A549 (cell line): ENCODE results near the gene MTPN. TPM values are rescaled to one million over a fixed set of nuclear protein-coding genes. Genes with fewer than 3 reads are reported as not detected.

Experiments
- ATAC-seq, 2 experiments: fragments of 200-7000 bp in 1 of 2; fragments of >200 bp in 1 of 2; cut with Nextera tagmentation in 1 of 2; cut with Tn5 transposase in 1 of 2; 3 replicates each; pipeline versions ENCODE4 v1.8.0 to v1.9.1; 2018 to 2020; ENCODE audit warnings: mild to moderate bottlenecking in 1 of 2, moderate library complexity in 1 of 2
- CTCF ChIA-PET: fragments of 300-600 bp; sonication (Branson Sonifier 250); formaldehyde crosslinking; extraction: SDS; loops from one replicate; lab custom pipeline; 2021; ENCODE audit warnings: antibody characterized with exemption, inconsistent platforms; lab: Yijun Ruan, JAX
- POLR2A ChIA-PET: fragments of 350-600 bp; formaldehyde crosslinking; extraction: SDS; loops from one replicate; lab custom pipeline; 2021; ENCODE audit warnings: antibody characterized with exemption, inconsistent platforms; lab: Yijun Ruan, JAX
- DNase-seq, 2 experiments: peaks; one replicate each; pipeline versions ENCODE4 v3.0.0 to v3.0.0-alpha.2; 2011 to 2016; ENCODE audit warnings: low read depth in 1 of 2, low spot score in 1 of 2
- FAIRE-seq: peaks from 2 replicates; lab custom pipeline; 2011; peaks lifted over from hg19 to GRCh38; lab: Jason Lieb, UNC
- H3K27ac ChIP-seq, 2 experiments: fragments of >200 bp; sonication (Bioruptor Twin); formaldehyde crosslinking; 3 replicates each; pipeline ENCODE4 v1.5.1; 2016 to 2017
- H3K4me1 ChIP-seq: fragments of >200 bp; sonication (Bioruptor Twin); formaldehyde crosslinking; 3 replicates; pipeline ENCODE4 v1.6.1; 2016
- H3K4me2 ChIP-seq: fragments of >200 bp; sonication (Bioruptor Twin); formaldehyde crosslinking; 3 replicates; pipeline ENCODE4 v1.6.1; 2016
- H3K4me3 ChIP-seq: fragments of >200 bp; sonication (Bioruptor Twin); formaldehyde crosslinking; 3 replicates; pipeline ENCODE4 v1.5.1; 2016
- H3K9me3 ChIP-seq: fragments of >200 bp; sonication (Bioruptor Twin); formaldehyde crosslinking; 3 replicates; pipeline ENCODE4 v1.6.1; 2016
- BHLHE40 ChIP-seq: IDR thresholded peaks from 2 replicates; pipeline ENCODE4 v1.6.1; 2012; ENCODE audit warnings: low read depth, low read length, inconsistent platforms
- CEBPB ChIP-seq, 2 experiments: fragments of >200 bp in 1 of 2; sonication (Bioruptor Twin) in 1 of 2; formaldehyde crosslinking in 1 of 2; IDR thresholded peaks; 2 replicates each; pipeline ENCODE4 v1.6.1; 2012 to 2016
- EP300 ChIP-seq, 2 experiments: fragments of >200 bp; sonication (Bioruptor Twin); formaldehyde crosslinking; IDR thresholded peaks; 2 replicates in 1 of 2; 3 replicates in 1 of 2; pipeline ENCODE4 v1.6.1; 2016 to 2017
- FOSB ChIP-seq: fragments of 250-450 bp; sonication (Bioruptor Pico); IDR thresholded peaks from 2 replicates; pipeline ENCODE4 v1.5.0; 2020; ENCODE audit warnings: mild to moderate bottlenecking, moderate library complexity
- FOXS1 ChIP-seq: fragments of 250-450 bp; sonication (Bioruptor Pico); IDR thresholded peaks from 2 replicates; pipeline ENCODE4 v1.5.0; 2020; ENCODE audit warnings: mild to moderate bottlenecking, moderate library complexity
- HEYL ChIP-seq: fragments of 250-450 bp; sonication (Bioruptor Pico); IDR thresholded peaks from 2 replicates; pipeline ENCODE4 v1.8.0; 2021; ENCODE audit warnings: mild to moderate bottlenecking, moderate library complexity
- HOXA7 ChIP-seq: fragments of 250-450 bp; sonication (Bioruptor Pico); IDR thresholded peaks from 2 replicates; pipeline ENCODE4 v1.5.0; 2020; ENCODE audit warnings: mild to moderate bottlenecking, moderate library complexity
- HOXB5 ChIP-seq: fragments of 250-450 bp; sonication (Bioruptor Pico); IDR thresholded peaks from 2 replicates; pipeline ENCODE4 v1.5.0; 2020; ENCODE audit warnings: mild to moderate bottlenecking, moderate library complexity
- KDM1A ChIP-seq: fragments of 200-600 bp; sonication (generic); IDR thresholded peaks from 2 replicates; pipeline ENCODE4 v1.6.1; 2016; ENCODE audit warnings: low read depth, mild to moderate bottlenecking
- MAZ ChIP-seq: fragments of 150-350 bp; IDR thresholded peaks from 2 replicates; pipeline ENCODE4 v1.6.1; 2014; ENCODE audit warnings: antibody characterized with exemption, low read depth, low read length, borderline replicate concordance
- MYC ChIP-seq: IDR thresholded peaks from 2 replicates; pipeline ENCODE4 v1.6.1; 2012; ENCODE audit warnings: mild to moderate bottlenecking, inconsistent platforms, low read length, improper control_type of control experiment, borderline replicate concordance
- POLR2A ChIP-seq: IDR thresholded peaks from 2 replicates; pipeline ENCODE4 v1.6.1; 2012; ENCODE audit warnings: mild to moderate bottlenecking, low read length
- RARB ChIP-seq: fragments of 250-450 bp; sonication (Bioruptor Pico); IDR thresholded peaks from 2 replicates; pipeline ENCODE4 v1.8.0; 2021; ENCODE audit warnings: mild to moderate bottlenecking, moderate library complexity
- RNF2 ChIP-seq: fragments of 200-600 bp; sonication (generic); IDR thresholded peaks from 2 replicates; pipeline ENCODE4 v1.6.1; 2016; ENCODE audit warnings: low read depth, mild to moderate bottlenecking, antibody characterized with exemption, moderate library complexity, borderline replicate concordance
- TP53 ChIP-seq: fragments of 250-450 bp; sonication (Bioruptor Pico); IDR thresholded peaks from 2 replicates; pipeline ENCODE4 v1.5.0; 2021; ENCODE audit warnings: mild to moderate bottlenecking, moderate library complexity
- WGBS: methylation state at CpG from one replicate; pipeline ENCODE4 v1.1.6; 2017; ENCODE audit errors: missing lambda C conversion rate; 5-methylcytosine and 5-hydroxymethylcytosine counted together
- polyA plus RNA-seq, 4 experiments: library from polyadenylated mRNA; depleted of rRNA in 3 of 4; stranded (reverse); fragments of >200 nt; fragmentation: RNase III in 1 of 4; extraction: RNeasy Plus Mini Kit Qiagen cat#74134 plus additional on column Dnase treatment in 1 of 4; gene quantifications; 2 replicates in 3 of 4; 3 replicates in 1 of 4; pipeline ENCODE4 v1.2.3, GENCODE V29; 2011 to 2017
- small RNA-seq, 6 experiments: library from RNA; depleted of rRNA; stranded (forward); fragments of <200 nt; gene quantifications; one replicate each; pipeline ENCODE3, GENCODE V24; 2012
- TF ChIP-seq, protein P1 (sequence below): fragments of 200-600 bp; sonication (generic); IDR thresholded peaks from 2 replicates; pipeline ENCODE4 v1.6.1; 2016; ENCODE audit warnings: antibody characterized with exemption, mild to moderate bottlenecking, moderate library complexity
- TF ChIP-seq, protein P2 (sequence below): fragments of 250-450 bp; sonication (Bioruptor Pico); IDR thresholded peaks from 2 replicates; pipeline ENCODE4 v1.5.0; 2021; ENCODE audit warnings: mild to moderate bottlenecking, moderate library complexity, borderline replicate concordance
- TF ChIP-seq, protein P3 (sequence below): fragments of >200 bp; sonication (Bioruptor Twin); formaldehyde crosslinking; IDR thresholded peaks from 3 replicates; pipeline ENCODE4 v1.5.1; 2016
- TF ChIP-seq, protein P4 (sequence below): IDR thresholded peaks from 2 replicates; pipeline ENCODE4 v1.6.1; 2012

MTPN gene
- polyA plus RNA-seq, 2 of the 4 experiments (the other 2 are of a cell fraction), result 147 to 206 TPM

DNA sequence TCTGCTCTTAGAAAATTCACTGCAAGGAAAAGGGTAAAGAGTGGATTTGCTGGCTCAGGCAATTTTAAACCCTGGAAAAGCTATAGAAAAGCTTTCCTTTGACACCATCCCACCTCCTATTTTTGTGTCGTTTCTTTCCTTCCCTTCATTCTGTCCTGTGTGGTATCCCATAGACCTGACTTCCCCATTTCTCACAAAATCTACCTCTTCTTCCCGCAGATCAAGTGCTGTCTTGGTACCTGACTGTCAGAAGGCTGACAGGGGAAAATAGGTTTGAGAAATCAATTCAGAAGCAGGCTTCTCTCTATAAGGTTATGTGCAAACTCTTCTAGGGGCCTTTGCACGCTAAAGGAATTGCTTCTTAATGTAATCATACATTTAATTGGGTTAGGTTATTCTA is 98.9 kb downstream of the MTPN start:
- ChIA-PET CTCF (interaction anchor here (1.0 kb wide), 1 partner anchor 24 kb away, joined by 3 read pairs; no protein-coding TSS in a partner anchor), POLR2A (no interaction called here)
- Histone ChIP-seq H3K4me3 (no peak overlapping the region), H3K4me2 (no peak overlapping the region), H3K4me1 (peaks cover 10% of the 10 kb centered on the region; the same call in 1 of the 3 replicates), H3K9me3 (no peaks in the 10 kb centered on the region), H3K27ac (0 out of 6 replicates have a peak overlapping the region, but pooled peaks of 1 of the 2 experiments have one; percentile 15)
- DNase-seq (no peak), ATAC-seq (no peak), FAIRE-seq (no peak)
- TF ChIP-seq RNF2 (no peak), BHLHE40 (no peak), EP300 (IDR thresholded peaks at IDR 0.05) (no peak), MYC (no peak), FOSB (no peak)
- TF ChIP-seq, protein P1, sequence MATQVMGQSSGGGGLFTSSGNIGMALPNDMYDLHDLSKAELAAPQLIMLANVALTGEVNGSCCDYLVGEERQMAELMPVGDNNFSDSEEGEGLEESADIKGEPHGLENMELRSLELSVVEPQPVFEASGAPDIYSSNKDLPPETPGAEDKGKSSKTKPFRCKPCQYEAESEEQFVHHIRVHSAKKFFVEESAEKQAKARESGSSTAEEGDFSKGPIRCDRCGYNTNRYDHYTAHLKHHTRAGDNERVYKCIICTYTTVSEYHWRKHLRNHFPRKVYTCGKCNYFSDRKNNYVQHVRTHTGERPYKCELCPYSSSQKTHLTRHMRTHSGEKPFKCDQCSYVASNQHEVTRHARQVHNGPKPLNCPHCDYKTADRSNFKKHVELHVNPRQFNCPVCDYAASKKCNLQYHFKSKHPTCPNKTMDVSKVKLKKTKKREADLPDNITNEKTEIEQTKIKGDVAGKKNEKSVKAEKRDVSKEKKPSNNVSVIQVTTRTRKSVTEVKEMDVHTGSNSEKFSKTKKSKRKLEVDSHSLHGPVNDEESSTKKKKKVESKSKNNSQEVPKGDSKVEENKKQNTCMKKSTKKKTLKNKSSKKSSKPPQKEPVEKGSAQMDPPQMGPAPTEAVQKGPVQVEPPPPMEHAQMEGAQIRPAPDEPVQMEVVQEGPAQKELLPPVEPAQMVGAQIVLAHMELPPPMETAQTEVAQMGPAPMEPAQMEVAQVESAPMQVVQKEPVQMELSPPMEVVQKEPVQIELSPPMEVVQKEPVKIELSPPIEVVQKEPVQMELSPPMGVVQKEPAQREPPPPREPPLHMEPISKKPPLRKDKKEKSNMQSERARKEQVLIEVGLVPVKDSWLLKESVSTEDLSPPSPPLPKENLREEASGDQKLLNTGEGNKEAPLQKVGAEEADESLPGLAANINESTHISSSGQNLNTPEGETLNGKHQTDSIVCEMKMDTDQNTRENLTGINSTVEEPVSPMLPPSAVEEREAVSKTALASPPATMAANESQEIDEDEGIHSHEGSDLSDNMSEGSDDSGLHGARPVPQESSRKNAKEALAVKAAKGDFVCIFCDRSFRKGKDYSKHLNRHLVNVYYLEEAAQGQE, result no peak
- TF ChIP-seq, protein P2, sequence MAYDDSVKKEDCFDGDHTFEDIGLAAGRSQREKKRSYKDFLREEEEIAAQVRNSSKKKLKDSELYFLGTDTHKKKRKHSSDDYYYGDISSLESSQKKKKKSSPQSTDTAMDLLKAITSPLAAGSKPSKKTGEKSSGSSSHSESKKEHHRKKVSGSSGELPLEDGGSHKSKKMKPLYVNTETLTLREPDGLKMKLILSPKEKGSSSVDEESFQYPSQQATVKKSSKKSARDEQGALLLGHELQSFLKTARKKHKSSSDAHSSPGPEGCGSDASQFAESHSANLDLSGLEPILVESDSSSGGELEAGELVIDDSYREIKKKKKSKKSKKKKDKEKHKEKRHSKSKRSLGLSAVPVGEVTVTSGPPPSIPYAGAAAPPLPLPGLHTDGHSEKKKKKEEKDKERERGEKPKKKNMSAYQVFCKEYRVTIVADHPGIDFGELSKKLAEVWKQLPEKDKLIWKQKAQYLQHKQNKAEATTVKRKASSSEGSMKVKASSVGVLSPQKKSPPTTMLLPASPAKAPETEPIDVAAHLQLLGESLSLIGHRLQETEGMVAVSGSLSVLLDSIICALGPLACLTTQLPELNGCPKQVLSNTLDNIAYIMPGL (CRISPR knock-in tag), result no peak
- TF ChIP-seq, protein P3, sequence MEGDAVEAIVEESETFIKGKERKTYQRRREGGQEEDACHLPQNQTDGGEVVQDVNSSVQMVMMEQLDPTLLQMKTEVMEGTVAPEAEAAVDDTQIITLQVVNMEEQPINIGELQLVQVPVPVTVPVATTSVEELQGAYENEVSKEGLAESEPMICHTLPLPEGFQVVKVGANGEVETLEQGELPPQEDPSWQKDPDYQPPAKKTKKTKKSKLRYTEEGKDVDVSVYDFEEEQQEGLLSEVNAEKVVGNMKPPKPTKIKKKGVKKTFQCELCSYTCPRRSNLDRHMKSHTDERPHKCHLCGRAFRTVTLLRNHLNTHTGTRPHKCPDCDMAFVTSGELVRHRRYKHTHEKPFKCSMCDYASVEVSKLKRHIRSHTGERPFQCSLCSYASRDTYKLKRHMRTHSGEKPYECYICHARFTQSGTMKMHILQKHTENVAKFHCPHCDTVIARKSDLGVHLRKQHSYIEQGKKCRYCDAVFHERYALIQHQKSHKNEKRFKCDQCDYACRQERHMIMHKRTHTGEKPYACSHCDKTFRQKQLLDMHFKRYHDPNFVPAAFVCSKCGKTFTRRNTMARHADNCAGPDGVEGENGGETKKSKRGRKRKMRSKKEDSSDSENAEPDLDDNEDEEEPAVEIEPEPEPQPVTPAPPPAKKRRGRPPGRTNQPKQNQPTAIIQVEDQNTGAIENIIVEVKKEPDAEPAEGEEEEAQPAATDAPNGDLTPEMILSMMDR, result no peak
- 36% methylated on average over 3 of the region's 3 CpGs for WGBS

DNA sequence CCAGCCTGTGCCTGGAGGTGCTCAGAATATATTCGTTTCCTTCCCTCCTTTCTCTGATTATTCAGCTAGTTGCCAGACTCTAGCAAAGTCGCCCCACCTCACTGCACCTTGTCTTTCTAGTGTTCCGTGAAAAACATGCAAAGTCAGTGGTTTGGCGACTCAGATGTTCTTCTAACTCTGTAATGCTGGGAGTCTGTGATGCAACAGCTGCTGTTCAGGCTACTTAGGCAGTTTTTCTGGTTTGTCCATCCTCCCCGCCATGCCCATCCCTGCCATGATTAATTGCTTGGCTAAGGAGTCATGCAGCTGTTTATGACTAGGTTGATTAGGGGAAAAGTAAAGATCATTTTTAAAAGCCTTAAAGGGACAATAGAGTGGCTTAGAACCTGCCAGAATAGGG is 99.4 kb downstream of the MTPN start:
- no peak for FAIRE-seq
- TF ChIP-seq HOXB5 (CRISPR knock-in tag) (no peak), CEBPB (IDR thresholded peaks at IDR 0.05) (no peak), RARB (CRISPR knock-in tag) (no peak), FOXS1 (no peak), POLR2A (no peak), TP53 (CRISPR knock-in tag) (no peak), HOXA7 (no peak), KDM1A (no peak), EP300 (IDR thresholded peaks at IDR 0.05) (no peak), HEYL (CRISPR knock-in tag) (no peak), MAZ (no peak)
- TF ChIP-seq, protein P4, sequence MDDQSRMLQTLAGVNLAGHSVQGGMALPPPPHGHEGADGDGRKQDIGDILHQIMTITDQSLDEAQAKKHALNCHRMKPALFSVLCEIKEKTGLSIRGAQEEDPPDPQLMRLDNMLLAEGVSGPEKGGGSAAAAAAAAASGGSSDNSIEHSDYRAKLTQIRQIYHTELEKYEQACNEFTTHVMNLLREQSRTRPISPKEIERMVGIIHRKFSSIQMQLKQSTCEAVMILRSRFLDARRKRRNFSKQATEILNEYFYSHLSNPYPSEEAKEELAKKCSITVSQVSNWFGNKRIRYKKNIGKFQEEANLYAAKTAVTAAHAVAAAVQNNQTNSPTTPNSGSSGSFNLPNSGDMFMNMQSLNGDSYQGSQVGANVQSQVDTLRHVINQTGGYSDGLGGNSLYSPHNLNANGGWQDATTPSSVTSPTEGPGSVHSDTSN, result no peak
- 0 out of 6 replicates have a peak overlapping the region, but pooled peaks of 1 of the 2 experiments have one; percentile 15 for H3K27ac ChIP-seq

More for the DNA sequence above, 99.4 kb downstream of the MTPN start:
- ATAC-seq, result peak; percentile 24 to 50; a peak in 2 of 6 replicates
- CTCF ChIA-PET, result no interaction called here
- DNase-seq, result peak in 1 of 2 experiments; percentile 22
- Histone ChIP-seq H3K4me3 (no peak overlapping the region), H3K9me3 (no peaks in the 10 kb centered on the region), H3K4me1 (peaks cover 10% of the 10 kb centered on the region; the same call in 1 of the 3 replicates), H3K4me2 (no peak overlapping the region)
- 34% methylated on average over 5 of the region's 5 CpGs for WGBS
- POLR2A ChIA-PET, result no interaction called here

Small RNA genes lying within 50 kb of the gene (small RNA-seq; reads per million reads assigned to genes)
- 0 reads per million in 6 experiments for gene RNU6-223P

Other genes with a start within 250 kb of the MTPN start
- gene SLC13A4, start 249.2 kb downstream of the MTPN start, polyA plus RNA-seq (2011; rRNA removed), result not detected in 2 replicates
- not detected in 3 replicates for gene SLC13A4, start 249.2 kb downstream of the MTPN start, polyA plus RNA-seq (2017; fragmentation: RNase III; extraction: RNeasy Plus Mini Kit Qiagen cat#74134 plus additional on column Dnase treatment)
- not detected in 2 replicates for gene FAM180A, start 228.5 kb downstream of the MTPN start, polyA plus RNA-seq (2011; rRNA removed)
- gene FAM180A, start 228.5 kb downstream of the MTPN start, polyA plus RNA-seq (2017; fragmentation: RNase III; extraction: RNeasy Plus Mini Kit Qiagen cat#74134 plus additional on column Dnase treatment), result not detected in 3 replicates